ENCODE measurements around the gene RAB10.
A peak's percentile ranks its signal among the peaks of the same experiment; 100 is the strongest.

RAB10 gene

GRCh38 chr2:26179446-26179913 lies 145.6 kb downstream of the RAB10 start:
- no peak for DNase-seq (ENCODE audit: low read depth)

GRCh38 chr2:26182441-26182840 lies 148.6 kb downstream of the RAB10 start:
- DNase-seq (ENCODE audit: low read depth) = no peak

- no peak for DNase-seq (ENCODE audit: low read depth)
Measured at GRCh38 chr2:26182887-26183630, 149.2 kb downstream of the RAB10 start.

- DNase-seq (ENCODE audit: low read depth) = no peak
Measured at GRCh38 chr2:26184121-26184520, 150.2 kb downstream of the RAB10 start.

DNA sequence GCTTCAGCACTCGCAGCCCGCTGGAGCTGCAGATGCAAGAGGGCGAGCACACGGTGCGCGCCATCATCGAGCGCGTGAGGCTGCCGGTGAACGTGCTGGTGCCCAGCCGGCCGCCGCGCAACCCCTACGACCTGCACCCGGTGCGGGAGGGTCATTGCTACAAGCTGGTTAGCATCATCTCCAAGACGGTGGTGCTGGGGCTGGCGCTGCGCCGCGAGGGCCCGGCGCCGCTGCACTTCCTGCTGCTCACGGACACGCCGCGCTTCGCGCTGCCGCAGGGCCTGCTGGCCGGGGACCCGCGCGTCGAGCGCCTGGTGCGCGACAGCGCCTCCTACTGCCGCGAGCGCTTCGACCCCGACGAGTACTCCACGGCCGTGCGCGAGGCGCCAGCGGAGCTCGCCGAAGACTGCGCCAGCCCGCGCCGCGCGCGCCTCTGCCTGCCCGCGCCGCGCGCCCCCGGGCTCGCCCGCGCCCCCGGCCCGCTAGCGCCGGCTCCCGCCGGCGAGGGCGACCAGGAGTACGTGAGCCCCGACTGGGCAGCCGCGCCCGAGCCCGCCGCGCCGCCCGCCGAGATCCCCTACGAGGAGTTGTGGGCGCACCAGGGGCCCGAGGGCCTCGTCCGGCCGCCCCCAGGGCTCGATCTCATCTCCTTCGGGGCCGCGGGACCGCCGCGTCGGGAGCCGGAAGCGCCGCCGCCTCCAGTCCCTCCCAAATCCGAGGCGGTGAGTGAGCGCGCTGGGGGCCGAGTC lies 150.8 kb downstream of the RAB10 start:
- peak; percentile 67 for DNase-seq (ENCODE audit: low read depth)

- DNase-seq (ENCODE audit: low read depth) = no peak
Measured at GRCh38 chr2:26185304-26185928, 151.5 kb downstream of the RAB10 start.

DNA sequence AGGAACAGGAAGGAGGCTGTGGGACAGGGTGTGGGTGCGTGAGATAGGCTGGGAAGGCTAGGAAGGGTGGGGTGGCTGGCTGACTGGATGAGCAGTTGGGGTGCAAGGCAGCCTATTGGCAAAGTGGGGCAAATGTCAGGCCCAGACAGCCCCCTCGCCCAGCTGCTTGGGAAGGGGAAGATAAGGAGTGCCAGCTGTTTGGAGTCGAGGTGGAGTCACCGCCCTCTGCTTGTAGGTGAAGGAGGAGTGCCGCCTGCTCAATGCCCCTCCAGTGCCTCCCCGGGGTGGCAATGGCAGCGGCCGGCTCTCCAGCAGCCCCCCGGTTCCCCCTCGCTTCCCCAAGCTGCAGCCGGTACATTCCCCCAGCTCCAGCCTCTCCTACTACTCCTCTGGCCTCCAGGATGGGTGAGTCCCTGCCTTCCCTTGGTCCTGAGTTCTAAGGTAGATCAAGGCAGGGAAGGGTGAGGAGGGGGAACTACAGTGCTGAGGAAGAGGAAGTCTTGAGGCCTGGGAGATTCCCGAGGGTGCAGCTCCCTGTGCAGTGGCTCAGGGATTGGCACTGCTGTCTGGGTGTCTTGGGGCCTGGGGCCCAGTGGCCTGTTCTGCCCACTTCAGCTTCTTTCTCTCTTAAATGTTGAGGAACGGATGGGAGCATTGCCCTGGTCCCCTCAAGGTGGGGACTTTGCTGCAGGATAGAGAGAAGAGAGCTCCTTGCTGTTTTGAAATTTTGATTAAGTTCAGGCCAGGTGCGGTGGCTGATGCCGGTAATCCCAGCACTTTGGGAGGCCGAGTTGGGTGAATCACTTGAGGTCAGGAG lies 152.3 kb downstream of the RAB10 start:
- no peak for DNase-seq (ENCODE audit: low read depth)
